Mesodermal cell (in vitro differentiated cells): ENCODE results near the gene KLHL1.

ENCODE experiments used
- H3K27ac ChIP-seq: 2 replicates; pipeline ENCODE4 v1.7.0; 2013; ENCODE audit warnings: mild to moderate bottlenecking, low read depth, low read length, moderate library complexity; ENCODE audit not compliant: severe bottlenecking
- H3K36me3 ChIP-seq: 2 replicates; pipeline ENCODE4 v1.7.1; 2013; ENCODE audit warnings: mild to moderate bottlenecking, low read length, moderate library complexity; ENCODE audit not compliant: control insufficient read depth, insufficient read depth
- H3K4me1 ChIP-seq: one replicate; pipeline ENCODE4 v1.7.1; 2013; ENCODE audit warnings: mild to moderate bottlenecking, low read length; ENCODE audit not compliant: insufficient read depth, control insufficient read depth, poor library complexity, severe bottlenecking
- H3K4me3 ChIP-seq: 2 replicates; pipeline ENCODE4 v1.7.0; 2013; ENCODE audit warnings: low read length, control low read depth, mild to moderate bottlenecking; ENCODE audit not compliant: insufficient read depth, poor library complexity, severe bottlenecking; ENCODE audit errors: extremely low read depth
- H3K9me3 ChIP-seq: 2 replicates; pipeline ENCODE4 v1.7.1; 2013; ENCODE audit warnings: mild to moderate bottlenecking, low read length, moderate library complexity; ENCODE audit not compliant: control insufficient read depth
- whole genome bisulfite sequencing, 2 experiments: methylation state at CpG; one replicate each; pipeline ENCODE4 v1.1.5; 2013; ENCODE audit warnings: missing lambda C conversion rate in 2 of 2; ENCODE audit not compliant: insufficient coverage in 2 of 2; 5-methylcytosine and 5-hydroxymethylcytosine counted together

Gene KLHL1

GRCh38 chr13:70090036-70090723, 18.1 kb downstream of the KLHL1 start:
- H3K9me3 ChIP-seq: no peaks in the 10 kb centered on the region
- no peak overlapping the region for H3K27ac ChIP-seq
- no peak overlapping the region for H3K4me3 ChIP-seq
- H3K4me1 ChIP-seq: peaks cover 2% of the 10 kb centered on the region
- WGBS, 2 experiments: no CpG with 5 or more reads among the region's 2 CpGs
- no peaks in the 10 kb centered on the region for H3K36me3 ChIP-seq

GRCh38 chr13:70088926-70089325, 19.3 kb downstream of the KLHL1 start:
- Histone ChIP-seq H3K4me3 (no peak overlapping the region), H3K4me1 (peaks cover 2% of the 10 kb centered on the region), H3K36me3 (no peaks in the 10 kb centered on the region), H3K27ac (no peak overlapping the region), H3K9me3 (no peaks in the 10 kb centered on the region)
- no CpG with 5 or more reads among the region's 2 CpGs for WGBS, 2 experiments

- Histone ChIP-seq H3K9me3 (no peaks in the 10 kb centered on the region), H3K4me3 (no peak overlapping the region), H3K36me3 (no peaks in the 10 kb centered on the region), H3K4me1 (peaks cover 2% of the 10 kb centered on the region), H3K27ac (no peak overlapping the region)
- 93 to 100% methylated on average over 1 to 2 of the region's 4 CpGs for WGBS, 2 experiments
Observed at GRCh38 chr13:70087247-70087646, 21.0 kb downstream of the KLHL1 start.

DNA sequence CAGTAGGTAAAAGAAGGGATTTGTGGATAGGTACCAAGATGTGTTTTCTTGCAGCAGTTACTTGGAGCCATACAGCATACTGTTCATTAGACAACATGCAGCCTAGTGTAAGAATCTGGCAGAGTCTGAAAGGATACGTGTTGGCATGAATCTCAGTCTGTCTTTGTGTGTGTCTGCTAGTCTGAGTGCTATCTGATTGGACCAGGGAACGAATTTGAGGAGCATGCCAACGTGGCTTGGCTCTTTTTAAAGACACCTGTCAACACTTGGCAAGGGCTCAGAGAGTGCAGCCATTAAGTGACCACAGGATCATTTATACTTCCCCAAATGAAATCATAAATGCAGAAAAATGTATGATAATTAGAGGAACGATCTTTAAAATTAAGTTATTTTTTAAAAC, 28.2 kb downstream of the KLHL1 start:
- H3K27ac ChIP-seq: no peak overlapping the region
- no peak overlapping the region for H3K4me3 ChIP-seq
- H3K4me1 ChIP-seq: no peaks in the 10 kb centered on the region
- no peaks in the 10 kb centered on the region for H3K36me3 ChIP-seq
- H3K9me3 ChIP-seq: no peaks in the 10 kb centered on the region
- 75 to 79% methylated on average over 2 of the region's 4 CpGs for WGBS, 2 experiments

GRCh38 chr13:70054572-70054971, 53.7 kb downstream of the KLHL1 start:
- Histone ChIP-seq H3K36me3 (no peaks in the 10 kb centered on the region), H3K27ac (no peak overlapping the region), H3K4me1 (no peaks in the 10 kb centered on the region), H3K4me3 (no peak overlapping the region), H3K9me3 (no peaks in the 10 kb centered on the region)

GRCh38 chr13:70051531-70051930, 56.7 kb downstream of the KLHL1 start:
- H3K4me1 ChIP-seq: no peaks in the 10 kb centered on the region
- WGBS, 2 experiments: 89 to 100% methylated on average over 1 of the region's 1 CpG
- no peak overlapping the region for H3K27ac ChIP-seq

GRCh38 chr13:70043685-70044084, 64.6 kb downstream of the KLHL1 start:
- Histone ChIP-seq H3K36me3 (no peaks in the 10 kb centered on the region), H3K4me3 (no peak overlapping the region), H3K27ac (no peak overlapping the region), H3K4me1 (no peaks in the 10 kb centered on the region), H3K9me3 (no peaks in the 10 kb centered on the region)
- WGBS, 2 experiments: 100% methylated on average over 1 of the region's 1 CpG; no CpG with 5 or more reads in 1 of the 2 experiments

More at GRCh38 chr13:70051531-70051930, 56.7 kb downstream of the KLHL1 start:
- no peaks in the 10 kb centered on the region for H3K9me3 ChIP-seq
- H3K4me3 ChIP-seq: no peak overlapping the region
- no peaks in the 10 kb centered on the region for H3K36me3 ChIP-seq

- Histone ChIP-seq H3K9me3 (no peaks in the 10 kb centered on the region), H3K4me1 (no peaks in the 10 kb centered on the region), H3K27ac (no peak overlapping the region), H3K4me3 (no peak overlapping the region), H3K36me3 (no peaks in the 10 kb centered on the region)
- WGBS, 2 experiments: no CpG with 5 or more reads among the region's 4 CpGs
Observed at GRCh38 chr13:70042193-70042592, 66.1 kb downstream of the KLHL1 start.

DNA sequence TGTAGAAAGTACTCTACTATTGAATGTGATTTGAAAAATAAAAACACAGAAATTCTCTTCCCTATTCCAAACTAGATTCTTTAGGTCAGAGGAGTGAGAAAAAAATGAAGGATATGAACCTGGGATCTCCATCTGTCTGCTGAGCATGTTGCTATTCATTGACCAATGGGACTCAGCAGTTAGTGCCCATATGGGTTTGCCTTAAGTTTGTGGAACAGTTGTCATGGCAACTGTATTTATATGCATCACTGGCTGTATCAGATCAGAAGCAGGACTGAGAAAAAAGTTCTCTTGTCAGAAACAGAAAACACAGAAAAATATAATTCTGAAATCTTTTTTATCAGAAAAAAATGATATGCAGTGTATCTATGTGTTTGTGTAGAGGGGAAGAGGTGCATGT, 74.0 kb downstream of the KLHL1 start:
- H3K27ac ChIP-seq: no peak overlapping the region
- no peaks in the 10 kb centered on the region for H3K36me3 ChIP-seq
- no peaks in the 10 kb centered on the region for H3K9me3 ChIP-seq
- no peak overlapping the region for H3K4me3 ChIP-seq
- no peaks in the 10 kb centered on the region for H3K4me1 ChIP-seq

GRCh38 chr13:70027551-70027950, 80.7 kb downstream of the KLHL1 start:
- Histone ChIP-seq H3K9me3 (no peaks in the 10 kb centered on the region), H3K36me3 (no peaks in the 10 kb centered on the region), H3K4me3 (no peak overlapping the region), H3K27ac (no peak overlapping the region), H3K4me1 (no peaks in the 10 kb centered on the region)
- no CpG with 5 or more reads among the region's 4 CpGs for WGBS, 2 experiments

DNA sequence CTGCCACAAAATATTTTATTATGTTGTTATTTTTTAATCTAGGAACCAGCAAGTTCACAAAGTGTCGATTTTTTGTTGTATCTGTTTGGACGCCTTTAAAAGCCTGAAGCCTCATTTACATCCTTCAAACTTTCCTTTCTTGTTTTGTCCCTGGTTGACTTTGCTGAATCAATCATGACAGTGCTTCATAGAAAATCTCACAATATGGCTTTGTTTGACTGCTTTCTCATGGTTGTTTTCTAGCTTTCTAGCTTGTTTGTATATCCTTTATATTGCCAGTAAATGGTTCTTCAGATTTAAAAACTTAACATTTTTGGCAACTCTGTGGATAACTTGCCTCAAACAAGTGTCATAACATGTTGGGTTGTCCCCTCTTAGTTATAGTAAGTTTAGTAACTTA, 84.7 kb downstream of the KLHL1 start:
- Histone ChIP-seq H3K27ac (no peak overlapping the region), H3K4me3 (no peak overlapping the region), H3K4me1 (no peaks in the 10 kb centered on the region), H3K36me3 (no peaks in the 10 kb centered on the region), H3K9me3 (no peaks in the 10 kb centered on the region)
- no CpG with 5 or more reads among the region's 2 CpGs for WGBS, 2 experiments
